Measurements from ENCODE around the gene ZRANB1. TPM values are rescaled to one million over a fixed set of nuclear protein-coding genes. Genes with fewer than 3 reads are reported as not detected.

ZRANB1 gene
- total RNA-seq = 19.6 and 31.9 TPM in 2 replicates

DNA sequence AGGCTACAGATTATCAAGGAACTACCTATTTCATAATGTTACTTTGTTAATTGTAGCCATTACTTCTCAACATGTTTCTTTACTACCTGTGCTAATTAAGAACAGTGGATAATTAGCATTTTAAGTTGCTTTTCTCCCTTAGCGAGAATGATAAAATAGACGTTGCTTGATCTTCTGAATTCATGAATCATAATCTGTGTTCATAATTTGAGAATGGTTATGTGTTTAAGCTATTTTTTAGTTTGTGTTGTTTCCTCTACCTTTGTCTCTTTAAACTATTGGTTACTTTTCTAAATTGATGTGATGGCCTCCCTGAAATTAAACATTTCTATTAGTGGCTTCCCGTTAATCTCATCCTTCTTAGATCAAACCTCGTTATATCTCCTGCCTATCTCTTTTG lies at the start of gene ZRANB1:
ZRANB1 (plus strand) TSS at position 301 of the 400 bp plus-strand sequence. CDS start 371 bp downstream, outside the sequence.

Other genes with a start within 250 kb of the ZRANB1 start
- gene FAM53B, start 197.7 kb upstream of the ZRANB1 start, total RNA-seq = 13.0 TPM in 2 replicates
- gene EEF1AKMT2, start 150.2 kb upstream of the ZRANB1 start, total RNA-seq = 19.4 and 29.7 TPM in 2 replicates
- gene ABRAXAS2, start 140.3 kb upstream of the ZRANB1 start, total RNA-seq = 11.8 and 19.4 TPM in 2 replicates
- gene CTBP2, start 218.4 kb downstream of the ZRANB1 start, total RNA-seq = 59.5 and 70.2 TPM in 2 replicates